ENCODE measurements around the gene KRTAP5-1.

The KRTAP5-1 gene

GRCh38 chr11:1566381-1567051 is 18.6 kb downstream of the KRTAP5-1 start:
- Histone ChIP-seq H3K27me3 (ENCODE audit: control insufficient read depth, insufficient read depth, low read length) (no peaks in the 10 kb centered on the region), H3K9me3 (ENCODE audit: control insufficient read depth, insufficient read depth, low read length) (no peaks in the 10 kb centered on the region)

GRCh38 chr11:1565904-1566247 is 19.2 kb downstream of the KRTAP5-1 start:
- no peak for DNase-seq (ENCODE audit: low read depth, low spot score)
- H3K9me3 ChIP-seq (ENCODE audit: control insufficient read depth, insufficient read depth, low read length) = no peaks in the 10 kb centered on the region
- no peak overlapping the region for H3K4me3 ChIP-seq (ENCODE audit: low read length)
- H3K4me1 ChIP-seq (ENCODE audit: control insufficient read depth, insufficient read depth, low read length) = peaks cover 19% of the 10 kb centered on the region
- no peaks in the 10 kb centered on the region for H3K27me3 ChIP-seq (ENCODE audit: control insufficient read depth, insufficient read depth, low read length)
- no peaks in the 10 kb centered on the region; the same call in 1 of the 2 replicates for H3K36me3 ChIP-seq (ENCODE audit: control insufficient read depth, insufficient read depth, low read length)
- WGBS (ENCODE audit: insufficient coverage, insufficient read length) = no CpG with 5 or more reads among the region's 5 CpGs
- H3K27ac ChIP-seq (ENCODE audit: low read length) = no peak overlapping the region

More at GRCh38 chr11:1566381-1567051, 18.6 kb downstream of the KRTAP5-1 start:
- no peak overlapping the region for H3K4me3 ChIP-seq (ENCODE audit: low read length)
- no peak for DNase-seq (ENCODE audit: low read depth, low spot score)
- no peaks in the 10 kb centered on the region; the same call in 1 of the 2 replicates for H3K36me3 ChIP-seq (ENCODE audit: control insufficient read depth, insufficient read depth, low read length)
- peaks cover 20% of the 10 kb centered on the region for H3K4me1 ChIP-seq (ENCODE audit: control insufficient read depth, insufficient read depth, low read length)
- no CpG with 5 or more reads among the region's 20 CpGs for WGBS (ENCODE audit: insufficient coverage, insufficient read length)
- H3K27ac ChIP-seq (ENCODE audit: low read length) = no peak overlapping the region

GRCh38 chr11:1565173-1565903 is 19.7 kb downstream of the KRTAP5-1 start:
- DNase-seq (ENCODE audit: low read depth, low spot score) = no peak
- Histone ChIP-seq H3K4me1 (ENCODE audit: control insufficient read depth, insufficient read depth, low read length) (peaks cover 16% of the 10 kb centered on the region), H3K27ac (ENCODE audit: low read length) (no peak overlapping the region), H3K4me3 (ENCODE audit: low read length) (no peak overlapping the region; the same call in 1 of the 2 replicates), H3K36me3 (ENCODE audit: control insufficient read depth, insufficient read depth, low read length) (no peaks in the 10 kb centered on the region; the same call in 1 of the 2 replicates), H3K9me3 (ENCODE audit: control insufficient read depth, insufficient read depth, low read length) (no peaks in the 10 kb centered on the region), H3K27me3 (ENCODE audit: control insufficient read depth, insufficient read depth, low read length) (no peaks in the 10 kb centered on the region)
- no CpG with 5 or more reads among the region's 28 CpGs for WGBS (ENCODE audit: insufficient coverage, insufficient read length)

GRCh38 chr11:1564535-1565172 is 20.4 kb downstream of the KRTAP5-1 start:
- H3K9me3 ChIP-seq (ENCODE audit: control insufficient read depth, insufficient read depth, low read length) = no peaks in the 10 kb centered on the region
- no peaks in the 10 kb centered on the region; the same call in 1 of the 2 replicates for H3K36me3 ChIP-seq (ENCODE audit: control insufficient read depth, insufficient read depth, low read length)
- no peak overlapping the region for H3K27ac ChIP-seq (ENCODE audit: low read length)
- no peaks in the 10 kb centered on the region for H3K27me3 ChIP-seq (ENCODE audit: control insufficient read depth, insufficient read depth, low read length)
- H3K4me3 ChIP-seq (ENCODE audit: low read length) = no peak overlapping the region
- WGBS (ENCODE audit: insufficient coverage, insufficient read length) = no CpG with 5 or more reads among the region's 16 CpGs
- DNase-seq (ENCODE audit: low read depth, low spot score) = no peak
- peaks cover 17% of the 10 kb centered on the region for H3K4me1 ChIP-seq (ENCODE audit: control insufficient read depth, insufficient read depth, low read length)

GRCh38 chr11:1563697-1564534 is 21.2 kb downstream of the KRTAP5-1 start:
- no peak overlapping the region for H3K4me3 ChIP-seq (ENCODE audit: low read length)
- H3K27me3 ChIP-seq (ENCODE audit: control insufficient read depth, insufficient read depth, low read length) = no peaks in the 10 kb centered on the region
- no peaks in the 10 kb centered on the region; the same call in 1 of the 2 replicates for H3K36me3 ChIP-seq (ENCODE audit: control insufficient read depth, insufficient read depth, low read length)
- peaks cover 23% of the 10 kb centered on the region for H3K4me1 ChIP-seq (ENCODE audit: control insufficient read depth, insufficient read depth, low read length)
- no peaks in the 10 kb centered on the region for H3K9me3 ChIP-seq (ENCODE audit: control insufficient read depth, insufficient read depth, low read length)
- no CpG with 5 or more reads among the region's 29 CpGs for WGBS (ENCODE audit: insufficient coverage, insufficient read length)
- DNase-seq (ENCODE audit: low read depth, low spot score) = no peak
- H3K27ac ChIP-seq (ENCODE audit: low read length) = no peak overlapping the region

GRCh38 chr11:1563149-1563638 is 21.9 kb downstream of the KRTAP5-1 start:
- DNase-seq (ENCODE audit: low read depth, low spot score) = no peak
- Histone ChIP-seq H3K36me3 (ENCODE audit: control insufficient read depth, insufficient read depth, low read length) (no peaks in the 10 kb centered on the region; the same call in 1 of the 2 replicates), H3K4me1 (ENCODE audit: control insufficient read depth, insufficient read depth, low read length) (peaks cover 22% of the 10 kb centered on the region), H3K4me3 (ENCODE audit: low read length) (no peak overlapping the region), H3K9me3 (ENCODE audit: control insufficient read depth, insufficient read depth, low read length) (no peaks in the 10 kb centered on the region), H3K27me3 (ENCODE audit: control insufficient read depth, insufficient read depth, low read length) (no peaks in the 10 kb centered on the region), H3K27ac (ENCODE audit: low read length) (no peak overlapping the region)
- WGBS (ENCODE audit: insufficient coverage, insufficient read length) = no CpG with 5 or more reads among the region's 12 CpGs

GRCh38 chr11:1562469-1563148 is 22.5 kb downstream of the KRTAP5-1 start:
- Histone ChIP-seq H3K27ac (ENCODE audit: low read length) (no peak overlapping the region), H3K4me1 (ENCODE audit: control insufficient read depth, insufficient read depth, low read length) (peaks cover 24% of the 10 kb centered on the region), H3K27me3 (ENCODE audit: control insufficient read depth, insufficient read depth, low read length) (no peaks in the 10 kb centered on the region), H3K9me3 (ENCODE audit: control insufficient read depth, insufficient read depth, low read length) (no peaks in the 10 kb centered on the region), H3K36me3 (ENCODE audit: control insufficient read depth, insufficient read depth, low read length) (no peaks in the 10 kb centered on the region; the same call in 1 of the 2 replicates), H3K4me3 (ENCODE audit: low read length) (no peak overlapping the region)
- WGBS (ENCODE audit: insufficient coverage, insufficient read length) = no CpG with 5 or more reads among the region's 14 CpGs
- DNase-seq (ENCODE audit: low read depth, low spot score) = no peak

- H3K4me3 ChIP-seq (ENCODE audit: low read length) = no peak overlapping the region
- no peaks in the 10 kb centered on the region for H3K9me3 ChIP-seq (ENCODE audit: control insufficient read depth, insufficient read depth, low read length)
- WGBS (ENCODE audit: insufficient coverage, insufficient read length) = no CpG with 5 or more reads among the region's 5 CpGs
- no peak for DNase-seq (ENCODE audit: low read depth, low spot score)
- peaks cover 25% of the 10 kb centered on the region for H3K4me1 ChIP-seq (ENCODE audit: control insufficient read depth, insufficient read depth, low read length)
- no peaks in the 10 kb centered on the region for H3K27me3 ChIP-seq (ENCODE audit: control insufficient read depth, insufficient read depth, low read length)
- H3K36me3 ChIP-seq (ENCODE audit: control insufficient read depth, insufficient read depth, low read length) = no peaks in the 10 kb centered on the region; the same call in 1 of the 2 replicates
- H3K27ac ChIP-seq (ENCODE audit: low read length) = no peak overlapping the region
Observed at GRCh38 chr11:1561955-1562354, 23.1 kb downstream of the KRTAP5-1 start.

GRCh38 chr11:1561266-1561665 is 23.8 kb downstream of the KRTAP5-1 start:
- H3K36me3 ChIP-seq (ENCODE audit: control insufficient read depth, insufficient read depth, low read length) = no peaks in the 10 kb centered on the region; the same call in 1 of the 2 replicates
- H3K9me3 ChIP-seq (ENCODE audit: control insufficient read depth, insufficient read depth, low read length) = no peaks in the 10 kb centered on the region
- H3K27ac ChIP-seq (ENCODE audit: low read length) = no peak overlapping the region
- no peaks in the 10 kb centered on the region for H3K27me3 ChIP-seq (ENCODE audit: control insufficient read depth, insufficient read depth, low read length)
- H3K4me3 ChIP-seq (ENCODE audit: low read length) = no peak overlapping the region
- WGBS (ENCODE audit: insufficient coverage, insufficient read length) = no CpG with 5 or more reads among the region's 17 CpGs
- H3K4me1 ChIP-seq (ENCODE audit: control insufficient read depth, insufficient read depth, low read length) = peaks cover 25% of the 10 kb centered on the region
- no peak for DNase-seq (ENCODE audit: low read depth, low spot score)

Data from iPS DF 6.9 (cell line).